Muscle layer of colon (tissue), 2 donors: Measurements from ENCODE around the gene TMC1.

Experiments used
- H3K27ac ChIP-seq: one replicate; pipeline ENCODE4 v1.7.0; 2013; ENCODE audit warnings: low read depth, mild to moderate bottlenecking, low read length, moderate library complexity
- H3K27me3 ChIP-seq, 2 donors: one replicate each; pipeline ENCODE4 v1.7.0; 2013; ENCODE audit warnings: low read length in 2 of 2, mild to moderate bottlenecking in 2 of 2; ENCODE audit not compliant: insufficient read depth in 2 of 2, control insufficient read depth in 1 of 2
- H3K36me3 ChIP-seq: one replicate; pipeline ENCODE4 v1.7.0; 2013; ENCODE audit warnings: mild to moderate bottlenecking, low read length; ENCODE audit not compliant: insufficient read depth
- H3K4me1 ChIP-seq: one replicate; pipeline ENCODE4 v1.7.0; 2013; ENCODE audit warnings: mild to moderate bottlenecking, low read length; ENCODE audit not compliant: insufficient read depth
- H3K4me3 ChIP-seq, 2 donors: one replicate each; pipeline ENCODE4 v1.7.0; 2013; ENCODE audit warnings: low read length in 2 of 2, low read depth in 1 of 2, mild to moderate bottlenecking in 1 of 2, moderate library complexity in 1 of 2
- H3K9ac ChIP-seq: one replicate; pipeline ENCODE4 v1.7.0; 2013; ENCODE audit warnings: low read length
- H3K9me3 ChIP-seq: one replicate; pipeline ENCODE4 v1.7.0; 2013; ENCODE audit warnings: mild to moderate bottlenecking, low read length
- donor health status: abdominal sarcoma.
- donor health status: Adenocarcinoma of cecum.

The TMC1 gene

DNA sequence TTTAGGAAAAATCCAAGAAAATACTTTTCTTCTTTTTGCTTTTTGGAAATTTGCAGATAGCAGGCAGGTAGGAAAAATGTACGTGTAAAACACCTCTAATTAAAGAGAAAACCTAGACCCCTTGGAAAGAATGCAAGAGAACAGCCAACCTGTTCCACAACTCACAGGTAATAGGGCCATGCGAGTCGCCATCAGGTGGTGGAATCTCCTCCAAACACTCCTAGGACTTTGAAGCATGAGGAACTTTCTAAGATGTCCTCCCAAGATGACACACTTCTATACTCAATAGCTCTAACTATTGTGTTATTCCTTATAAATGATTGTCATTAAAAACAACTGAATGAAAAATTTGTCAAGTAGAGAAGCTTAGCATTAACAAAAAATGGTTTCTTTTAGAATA is 174.0 kb downstream of the TMC1 start:
- H3K4me1 ChIP-seq = no peaks in the 10 kb centered on the region
- H3K27ac ChIP-seq = no peak overlapping the region
- H3K36me3 ChIP-seq = no peaks in the 10 kb centered on the region
- H3K9me3 ChIP-seq = no peaks in the 10 kb centered on the region
- no peak overlapping the region for H3K4me3 ChIP-seq
- no peak overlapping the region for H3K9ac ChIP-seq
- H3K27me3 ChIP-seq = no peaks in the 10 kb centered on the region

DNA sequence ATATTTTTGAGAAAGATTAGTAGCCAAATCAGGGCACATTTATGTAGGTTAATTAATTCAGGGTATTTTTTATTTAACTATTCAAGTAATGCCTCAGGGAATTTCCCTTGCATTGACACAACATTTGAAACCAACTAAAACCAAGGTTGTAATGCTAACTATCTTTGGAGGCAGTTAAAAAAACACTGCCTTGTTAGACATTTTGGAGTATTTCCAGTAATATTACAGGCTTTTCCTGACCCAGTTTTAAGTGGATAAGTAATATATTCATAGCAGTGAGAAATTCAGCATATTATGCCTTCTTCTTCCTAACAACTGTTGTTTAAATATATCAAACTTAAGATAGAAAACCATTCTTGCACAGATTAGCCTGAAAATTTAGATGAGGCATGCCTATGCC is 175.1 kb downstream of the TMC1 start:
- H3K9me3 ChIP-seq = no peaks in the 10 kb centered on the region
- H3K4me3 ChIP-seq = no peak overlapping the region
- H3K27ac ChIP-seq = no peak overlapping the region
- no peaks in the 10 kb centered on the region for H3K4me1 ChIP-seq
- no peak overlapping the region for H3K9ac ChIP-seq
- no peaks in the 10 kb centered on the region for H3K27me3 ChIP-seq
- H3K36me3 ChIP-seq = no peaks in the 10 kb centered on the region

DNA sequence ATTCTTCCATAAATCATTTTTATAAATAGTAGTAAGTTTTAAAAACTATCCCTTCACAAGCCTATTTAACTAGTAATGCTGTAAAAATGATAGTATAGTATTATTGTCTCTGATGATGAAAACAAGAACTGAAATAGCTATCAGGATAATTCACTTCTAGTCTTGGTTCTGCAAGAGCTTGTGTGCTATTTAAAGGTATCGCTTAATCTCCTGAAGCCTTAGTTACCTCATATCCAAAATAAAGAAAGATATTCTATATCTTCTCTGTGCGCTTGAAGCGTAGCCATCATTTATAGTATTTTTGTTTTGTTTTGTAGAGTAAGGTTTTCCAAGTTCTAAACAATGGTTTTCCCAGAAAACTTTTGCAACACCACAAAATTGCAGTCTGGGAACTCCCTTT is 180.1 kb downstream of the TMC1 start:
- Histone ChIP-seq H3K27me3 (no peaks in the 10 kb centered on the region), H3K9ac (no peak overlapping the region), H3K27ac (no peak overlapping the region), H3K36me3 (no peaks in the 10 kb centered on the region), H3K4me3 (no peak overlapping the region), H3K9me3 (no peaks in the 10 kb centered on the region), H3K4me1 (no peaks in the 10 kb centered on the region)

DNA sequence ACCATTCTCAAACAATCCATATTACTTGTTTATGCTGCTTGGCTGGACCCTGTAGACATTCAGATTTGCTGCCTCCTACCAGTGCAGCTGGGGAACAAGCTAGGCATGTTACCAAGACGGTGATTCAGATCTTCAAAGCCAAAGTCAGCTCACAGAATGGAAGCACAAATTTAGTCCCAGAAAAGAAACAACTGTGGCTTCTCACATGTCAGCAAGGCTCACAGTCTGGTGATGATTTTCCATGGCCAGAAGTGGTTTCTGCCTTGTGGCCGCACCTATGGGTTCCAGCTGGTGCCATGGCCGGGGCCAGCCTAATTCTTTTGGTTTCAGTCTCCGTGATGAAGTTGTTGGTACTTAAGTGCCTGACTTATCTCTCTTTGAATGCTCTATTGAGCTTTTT is 182.2 kb downstream of the TMC1 start:
- H3K4me3 ChIP-seq = no peak overlapping the region
- H3K4me1 ChIP-seq = no peaks in the 10 kb centered on the region
- H3K36me3 ChIP-seq = no peaks in the 10 kb centered on the region

DNA sequence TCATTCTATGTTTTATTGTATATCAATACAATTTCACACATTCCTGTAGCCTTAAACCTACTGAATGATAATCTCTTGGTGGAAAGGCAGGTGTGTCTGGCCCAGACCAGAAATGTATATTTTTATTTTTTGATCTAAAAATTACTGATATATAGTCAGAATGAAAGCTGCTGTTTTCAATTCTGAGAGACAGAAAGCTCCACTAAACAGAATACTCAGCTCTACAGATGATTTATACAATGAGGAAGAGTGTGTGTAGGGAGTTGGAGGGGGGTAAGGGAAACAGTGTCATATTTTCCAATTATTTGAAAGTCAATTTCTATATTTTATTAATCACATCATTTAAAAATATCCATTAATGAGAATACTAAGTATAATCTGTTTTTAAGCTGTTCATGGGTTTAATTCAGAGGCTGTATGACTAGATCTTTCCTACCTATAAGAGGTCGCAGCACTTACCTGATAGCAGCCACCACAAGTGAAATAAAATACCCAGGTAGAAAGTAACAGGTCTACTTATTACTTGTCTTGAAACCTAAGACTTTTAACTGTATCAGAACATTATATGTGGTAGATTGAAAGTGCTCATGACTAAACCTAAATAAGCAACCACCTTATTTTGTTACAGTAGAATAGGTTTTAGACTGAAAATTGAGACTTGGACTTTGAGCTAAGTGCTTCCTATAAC is 183.4 kb downstream of the TMC1 start:
- Histone ChIP-seq H3K4me1 (no peaks in the 10 kb centered on the region), H3K27me3 (no peaks in the 10 kb centered on the region), H3K9ac (no peak overlapping the region), H3K27ac (no peak overlapping the region), H3K4me3 (no peak overlapping the region), H3K36me3 (no peaks in the 10 kb centered on the region), H3K9me3 (no peaks in the 10 kb centered on the region)

More for the DNA sequence above, 182.2 kb downstream of the TMC1 start:
- Histone ChIP-seq H3K9me3 (no peaks in the 10 kb centered on the region), H3K9ac (no peak overlapping the region), H3K27ac (no peak overlapping the region), H3K27me3 (no peaks in the 10 kb centered on the region)

DNA sequence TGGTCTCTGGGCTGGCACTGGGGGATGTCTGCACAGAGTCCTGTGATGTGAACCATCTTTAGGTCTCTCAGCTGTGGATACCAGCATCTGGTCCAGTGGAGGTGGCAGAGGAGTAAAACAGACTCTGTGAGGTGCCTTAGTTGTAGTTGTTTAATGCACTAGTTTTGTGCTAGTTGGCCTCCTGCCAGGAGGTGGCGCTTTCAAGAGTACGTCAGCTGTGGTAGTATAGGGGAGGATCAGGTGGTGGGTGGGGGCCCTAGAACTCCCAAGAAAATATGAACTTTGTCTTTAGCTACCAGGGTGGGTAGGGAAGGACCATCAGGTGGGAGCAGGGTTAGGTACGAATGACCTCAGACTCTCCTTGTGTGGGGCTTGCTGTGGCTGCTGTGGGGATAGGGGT is 197.1 kb downstream of the TMC1 start:
- no peak overlapping the region for H3K9ac ChIP-seq
- H3K36me3 ChIP-seq = no peaks in the 10 kb centered on the region
- H3K4me3 ChIP-seq = no peak overlapping the region
- no peaks in the 10 kb centered on the region for H3K27me3 ChIP-seq
- no peak overlapping the region for H3K27ac ChIP-seq
- H3K9me3 ChIP-seq = no peaks in the 10 kb centered on the region
- H3K4me1 ChIP-seq = no peaks in the 10 kb centered on the region

DNA sequence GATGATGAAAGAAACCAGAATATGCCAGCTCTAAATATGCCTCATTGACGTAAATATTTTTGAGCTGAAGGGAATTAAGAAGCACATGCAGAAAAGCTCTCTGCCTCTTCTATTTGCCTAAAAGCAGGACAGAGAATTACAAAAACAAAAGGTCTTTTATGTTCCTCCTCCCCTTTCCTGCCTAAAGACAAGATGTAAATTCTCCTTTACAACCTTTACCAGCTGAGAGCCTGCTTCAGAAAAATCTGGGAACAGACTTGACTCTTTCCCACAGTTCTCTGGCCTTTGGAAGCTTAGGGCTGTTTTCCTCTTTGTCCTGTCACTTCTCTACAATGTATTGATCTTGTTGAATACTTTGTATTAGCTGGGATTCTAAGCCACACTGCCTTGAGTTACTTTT is 199.7 kb downstream of the TMC1 start:
- H3K27me3 ChIP-seq = no peaks in the 10 kb centered on the region
- H3K4me3 ChIP-seq = no peak overlapping the region
- H3K9me3 ChIP-seq = no peaks in the 10 kb centered on the region
- H3K27ac ChIP-seq = no peak overlapping the region
- H3K9ac ChIP-seq = no peak overlapping the region
- no peaks in the 10 kb centered on the region for H3K36me3 ChIP-seq
- no peaks in the 10 kb centered on the region for H3K4me1 ChIP-seq

DNA sequence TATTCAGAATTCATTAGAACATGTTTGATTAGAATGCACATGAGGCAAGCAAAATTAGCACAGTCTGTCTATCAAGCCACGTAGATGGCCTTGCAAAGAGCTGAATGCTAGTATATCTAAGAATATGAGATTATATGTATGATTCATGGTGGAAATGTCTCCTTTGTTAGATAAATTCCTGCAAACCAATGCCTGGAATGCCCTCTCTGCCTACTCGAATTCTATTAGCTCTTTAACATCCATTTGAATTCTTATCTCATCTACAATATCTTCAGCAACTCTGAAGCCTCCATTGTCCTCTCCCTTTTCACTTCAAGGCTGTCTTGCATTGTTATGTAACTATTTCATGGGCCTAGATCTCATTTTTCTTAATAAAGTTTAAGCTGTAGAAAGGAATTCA is 205.5 kb downstream of the TMC1 start:
- H3K4me1 ChIP-seq = no peaks in the 10 kb centered on the region
- H3K9me3 ChIP-seq = no peaks in the 10 kb centered on the region
- H3K27me3 ChIP-seq = no peaks in the 10 kb centered on the region
- H3K9ac ChIP-seq = no peak overlapping the region
- H3K27ac ChIP-seq = no peak overlapping the region
- no peaks in the 10 kb centered on the region for H3K36me3 ChIP-seq
- H3K4me3 ChIP-seq = no peak overlapping the region

DNA sequence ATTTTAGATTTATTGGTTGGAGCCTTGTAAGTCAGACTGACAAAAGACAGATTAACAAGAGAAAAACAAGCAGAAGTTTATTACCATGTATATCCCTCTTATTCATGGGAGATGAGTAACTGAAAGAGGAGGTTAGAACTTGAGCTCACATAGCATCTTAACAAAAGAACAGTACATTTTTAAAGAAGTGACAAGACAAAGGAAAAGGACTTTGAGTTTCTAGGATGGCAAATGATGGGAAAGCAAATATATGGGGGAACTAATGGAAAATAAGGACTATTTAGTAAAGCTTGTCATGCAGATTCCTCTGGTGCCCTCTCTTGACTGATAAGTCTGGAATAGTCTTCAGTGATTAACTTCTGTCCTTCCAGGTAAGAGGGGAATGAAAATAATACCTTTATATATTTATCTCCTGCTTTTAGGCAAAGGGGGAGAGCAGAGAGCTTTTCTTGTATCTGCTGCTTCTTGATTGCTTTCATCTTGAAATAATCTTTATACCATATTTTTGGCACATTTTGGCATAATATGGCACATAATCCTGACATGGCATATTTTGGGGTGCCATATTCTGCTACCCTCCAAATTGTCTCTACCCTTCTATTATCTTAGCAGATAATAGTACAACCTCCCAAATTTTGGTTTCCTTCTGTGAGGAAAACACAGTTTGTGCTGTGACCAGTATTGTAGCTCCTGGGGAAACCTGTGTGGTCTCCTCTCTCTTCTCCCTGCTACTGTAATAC is 206.8 kb downstream of the TMC1 start:
- Histone ChIP-seq H3K9me3 (no peaks in the 10 kb centered on the region), H3K27ac (no peak overlapping the region), H3K9ac (no peak overlapping the region), H3K36me3 (no peaks in the 10 kb centered on the region), H3K4me1 (no peaks in the 10 kb centered on the region), H3K27me3 (no peaks in the 10 kb centered on the region), H3K4me3 (no peak overlapping the region)

DNA sequence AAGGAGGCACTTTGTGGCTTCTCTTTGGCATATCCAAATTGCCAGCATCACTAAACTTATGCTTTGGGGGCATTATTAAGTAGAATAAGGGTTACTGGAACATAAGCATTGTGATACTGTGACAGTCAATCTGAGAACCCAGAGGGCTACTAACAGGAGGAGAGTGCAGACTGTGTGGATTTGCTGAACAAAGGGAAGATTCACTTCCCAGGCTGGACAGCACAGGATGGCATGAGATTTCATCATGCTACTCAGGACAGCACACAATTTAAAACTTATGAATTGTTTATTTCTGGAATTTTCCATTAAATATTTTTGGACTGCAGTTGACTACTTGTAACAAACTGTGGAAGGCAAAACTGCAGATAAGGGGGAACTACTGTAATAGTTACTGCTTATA is 212.5 kb downstream of the TMC1 start:
- H3K4me3 ChIP-seq = no peak overlapping the region
- no peaks in the 10 kb centered on the region for H3K4me1 ChIP-seq
- H3K27ac ChIP-seq = no peak overlapping the region
- no peak overlapping the region for H3K9ac ChIP-seq
- H3K27me3 ChIP-seq = no peaks in the 10 kb centered on the region
- no peaks in the 10 kb centered on the region for H3K9me3 ChIP-seq
- H3K36me3 ChIP-seq = no peaks in the 10 kb centered on the region

DNA sequence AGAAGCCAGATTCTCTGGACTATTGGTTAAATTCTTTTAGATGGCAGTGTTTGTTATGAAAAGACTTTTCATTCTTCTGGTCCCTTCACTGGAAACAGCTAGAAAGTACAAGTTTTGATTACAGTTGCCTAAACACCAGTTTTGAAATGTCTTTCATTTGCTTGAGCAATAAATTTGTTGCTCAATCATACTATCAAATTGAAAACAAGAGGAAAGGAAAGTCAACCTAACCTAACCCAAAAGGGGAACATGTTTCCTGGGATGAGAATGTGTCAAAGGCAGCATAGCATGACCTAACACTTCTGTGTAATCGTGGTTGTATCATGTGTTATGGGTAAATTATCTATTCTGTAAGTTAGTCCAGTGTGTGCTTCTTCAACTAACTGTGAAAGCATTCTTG is 213.2 kb downstream of the TMC1 start:
- Histone ChIP-seq H3K9me3 (no peaks in the 10 kb centered on the region), H3K27me3 (no peaks in the 10 kb centered on the region), H3K4me3 (no peak overlapping the region), H3K4me1 (no peaks in the 10 kb centered on the region), H3K27ac (no peak overlapping the region), H3K36me3 (no peaks in the 10 kb centered on the region), H3K9ac (no peak overlapping the region)

DNA sequence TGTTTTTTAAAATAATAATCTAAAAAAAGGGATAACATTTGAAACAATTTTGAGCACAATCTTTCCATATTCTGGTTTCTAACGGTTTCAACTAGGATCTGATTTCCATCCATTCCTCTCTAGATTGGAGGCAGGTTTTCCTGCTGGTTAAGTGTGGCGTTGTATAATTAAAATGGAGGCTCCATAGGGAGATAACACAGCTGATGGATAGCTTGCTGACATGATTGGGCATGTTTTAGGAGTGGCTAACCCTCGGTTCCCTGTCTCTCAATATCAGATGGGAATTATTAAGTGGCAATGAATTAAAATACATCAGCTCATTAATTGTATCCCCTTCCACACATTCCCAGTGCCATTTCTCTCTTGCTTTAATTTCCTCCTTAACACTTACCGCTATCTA is 222.4 kb downstream of the TMC1 start:
- Histone ChIP-seq H3K4me3 (no peak overlapping the region), H3K4me1 (no peaks in the 10 kb centered on the region), H3K36me3 (no peaks in the 10 kb centered on the region), H3K9me3 (no peaks in the 10 kb centered on the region), H3K27me3 (no peaks in the 10 kb centered on the region), H3K9ac (no peak overlapping the region), H3K27ac (no peak overlapping the region)
